Measurements from ENCODE around the gene SMOC1. TPM values are rescaled to one million over a fixed set of nuclear protein-coding genes. Genes with fewer than 3 reads are reported as not detected.

Gene SMOC1
- total RNA-seq, 1 experiment from 2014 or later: 0.46 TPM

- no peaks in the 10 kb centered on the region for H3K9me3 ChIP-seq (ENCODE audit: control insufficient read depth, insufficient read depth, low read depth, low read length)
- H3K4me1 ChIP-seq (ENCODE audit: control insufficient read depth, insufficient read depth, low read length): no peaks in the 10 kb centered on the region
- ChIA-PET POLR2A (interaction anchor here (0.6 kb wide), 1 partner anchor 8 kb away, joined by 3 read pairs; no protein-coding TSS in a partner anchor), CTCF (no interaction called here)
- H3K4me3 ChIP-seq (ENCODE audit: low read depth in 2 of 2, low read length in 2 of 2): no peak overlapping the region
- H3K27ac ChIP-seq (ENCODE audit: low read length): no peak overlapping the region
- no TSS peak for BruUV-seq (replicated peaks)
- no peaks in the 10 kb centered on the region for H3K36me3 ChIP-seq (ENCODE audit: control insufficient read depth, insufficient read depth, low read length)
- H3K27me3 ChIP-seq (ENCODE audit: control insufficient read depth, insufficient read depth, low read length): peaks cover 2% of the 10 kb centered on the region; the same call in 1 of the 2 replicates
- intact Hi-C loops (cut with micrococcal nuclease; ENCODE audit: unreplicated experiment) (no loop called here), in situ Hi-C loops (cut with HindIII; ENCODE audit: low pct_unique_long_range_greater_than_20kb, low sequenced_read_pairs) (no loop called here)
- ATAC-seq: no peak
- DNase-seq (ENCODE audit: low read depth, low spot score): no peak
- TF ChIP-seq POLR2AphosphoS5 (IDR thresholded peaks at IDR 0.05; ENCODE audit: low read depth, low read length): no peak
- TF ChIP-seq SIN3A (IDR thresholded peaks at IDR 0.05; ENCODE audit: borderline replicate concordance, insufficient read depth, low read depth, low read length): no peak
- TF ChIP-seq TCF7L2 (IDR thresholded peaks at IDR 0.05; ENCODE audit: low read depth, low read length): no peak
- no peak for TF ChIP-seq CTCF (IDR thresholded peaks at IDR 0.05)
Observed at GRCh38 chr14:69963966-69964365, 84.8 kb downstream of the SMOC1 start.

GRCh38 chr14:69964841-69965240 lies 85.6 kb downstream of the SMOC1 start:
- CTCF ChIA-PET: no interaction called here
- H3K27ac ChIP-seq (ENCODE audit: low read length): no peak overlapping the region
- in situ Hi-C loops (cut with HindIII; ENCODE audit: low pct_unique_long_range_greater_than_20kb, low sequenced_read_pairs) (no loop called here), intact Hi-C loops (cut with micrococcal nuclease; ENCODE audit: unreplicated experiment) (no loop called here)
- TF ChIP-seq TCF7L2 (IDR thresholded peaks at IDR 0.05; ENCODE audit: low read depth, low read length): no peak
- TF ChIP-seq REST (IDR thresholded peaks at IDR 0.05; ENCODE audit: insufficient read depth in 1 of 2, low read depth in 2 of 2, low read length in 1 of 2): no peak
- TF ChIP-seq CTCF (IDR thresholded peaks at IDR 0.05): no peak
- no peak for DNase-seq (ENCODE audit: low read depth, low spot score)
- BruUV-seq (replicated peaks): no TSS peak
- no peaks in the 10 kb centered on the region for H3K4me1 ChIP-seq (ENCODE audit: control insufficient read depth, insufficient read depth, low read length)
- ATAC-seq: no peak
- no peaks in the 10 kb centered on the region for H3K9me3 ChIP-seq (ENCODE audit: control insufficient read depth, insufficient read depth, low read depth, low read length)
- peaks cover 2% of the 10 kb centered on the region; the same call in 1 of the 2 replicates for H3K27me3 ChIP-seq (ENCODE audit: control insufficient read depth, insufficient read depth, low read length)
- no peaks in the 10 kb centered on the region for H3K36me3 ChIP-seq (ENCODE audit: control insufficient read depth, insufficient read depth, low read length)
- H3K4me3 ChIP-seq (ENCODE audit: low read depth in 2 of 2, low read length in 2 of 2): no peak overlapping the region
- POLR2A ChIA-PET: no interaction called here

Data from Panc1 (cell line).